Body of pancreas (tissue), 4 donors: ENCODE data around the gene RC3H1.

Experiments
- POLR2A ChIP-seq, 3 donors: fragments of 450-650 bp; IDR thresholded peaks; one replicate each; pipeline ENCODE4 v1.6.1; 2016; ENCODE audit warnings: antibody characterized with exemption in 3 of 3, mild to moderate bottlenecking in 2 of 3
- TF ChIP-seq, protein P1 (sequence below), 7 experiments: fragments of 450-650 bp in 4 of 7; fragments of 200-600 bp in 3 of 7; sonication (generic) in 3 of 7; IDR thresholded peaks; one replicate each; pipeline ENCODE4 v1.5.1; 2016 to 2019; ENCODE audit warnings: antibody characterized with exemption in 7 of 7

DNA sequence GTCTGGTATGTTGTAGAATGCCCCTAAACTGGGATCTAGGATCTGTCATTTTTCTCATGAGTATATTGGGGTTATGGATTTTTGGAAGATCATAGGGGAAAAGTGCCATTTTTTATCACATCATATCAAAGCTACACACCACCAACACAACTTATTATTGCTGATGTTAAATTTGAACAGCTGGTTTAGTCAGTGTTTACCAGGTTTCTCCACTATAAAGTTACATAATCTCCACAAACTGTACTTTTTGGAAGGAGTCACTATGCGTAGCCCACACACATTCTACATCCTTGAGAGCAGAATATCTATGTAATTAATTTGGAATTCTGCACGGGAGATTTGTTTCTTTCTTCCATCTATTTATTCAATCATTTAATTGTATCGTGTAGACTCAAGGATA lies 35.2 kb downstream of the RC3H1 start:
- TF ChIP-seq, protein P1, sequence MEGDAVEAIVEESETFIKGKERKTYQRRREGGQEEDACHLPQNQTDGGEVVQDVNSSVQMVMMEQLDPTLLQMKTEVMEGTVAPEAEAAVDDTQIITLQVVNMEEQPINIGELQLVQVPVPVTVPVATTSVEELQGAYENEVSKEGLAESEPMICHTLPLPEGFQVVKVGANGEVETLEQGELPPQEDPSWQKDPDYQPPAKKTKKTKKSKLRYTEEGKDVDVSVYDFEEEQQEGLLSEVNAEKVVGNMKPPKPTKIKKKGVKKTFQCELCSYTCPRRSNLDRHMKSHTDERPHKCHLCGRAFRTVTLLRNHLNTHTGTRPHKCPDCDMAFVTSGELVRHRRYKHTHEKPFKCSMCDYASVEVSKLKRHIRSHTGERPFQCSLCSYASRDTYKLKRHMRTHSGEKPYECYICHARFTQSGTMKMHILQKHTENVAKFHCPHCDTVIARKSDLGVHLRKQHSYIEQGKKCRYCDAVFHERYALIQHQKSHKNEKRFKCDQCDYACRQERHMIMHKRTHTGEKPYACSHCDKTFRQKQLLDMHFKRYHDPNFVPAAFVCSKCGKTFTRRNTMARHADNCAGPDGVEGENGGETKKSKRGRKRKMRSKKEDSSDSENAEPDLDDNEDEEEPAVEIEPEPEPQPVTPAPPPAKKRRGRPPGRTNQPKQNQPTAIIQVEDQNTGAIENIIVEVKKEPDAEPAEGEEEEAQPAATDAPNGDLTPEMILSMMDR (IDR thresholded peaks at IDR 0.05): no peak
- no peak for TF ChIP-seq POLR2A (IDR thresholded peaks at IDR 0.05)
